ENCODE data around the gene EID2. TPM values are rescaled to one million over a fixed set of nuclear protein-coding genes. Genes with fewer than 3 reads are reported as not detected.

The EID2 gene
- total and polyA plus RNA-seq, 11 donors, result 7.1 to 16.5 (median 12.9) TPM

- Histone ChIP-seq H3K36me3 (no peaks in the 10 kb centered on the region), H3K4me3 (peak overlapping the region in 9 of 12 donors; percentile 72 to 98 (median 82)), H3K9me3 (no peaks in the 10 kb centered on the region), H3K4me1 (peaks cover 0 to 24% (median 18%) of the 10 kb centered on the region in 12 donors), H3K27ac (peak overlapping the region in 7 of 12 donors; percentile 92 to 97 (median 95)), H3K27me3 (no peaks in the 10 kb centered on the region)
- TF ChIP-seq CTCF (IDR thresholded peaks at IDR 0.05), result peak in 3 of 12 donors; percentile 12 to 23 (median 15)
- TF ChIP-seq POLR2A (IDR thresholded peaks at IDR 0.05), result no peak
- intact Hi-C loops (cut with DNase I), result loop anchor here in 3 of 10 donors (2.0 to 10.0 kb wide), 3 partner anchors 100 to 413 kb away; partner anchors contain the start of genes FBL (in 2 of the 3) and PAK4 (in 1 of the 3)
- DNase-seq (no peak), ATAC-seq (no peak)
- WGBS, 4 donors, result 4 to 9% (median 5%) methylated on average over 10 of the region's 10 CpGs
Observed at GRCh38 chr19:39540333-39540673, 342 bp upstream of the EID2 start.

DNA sequence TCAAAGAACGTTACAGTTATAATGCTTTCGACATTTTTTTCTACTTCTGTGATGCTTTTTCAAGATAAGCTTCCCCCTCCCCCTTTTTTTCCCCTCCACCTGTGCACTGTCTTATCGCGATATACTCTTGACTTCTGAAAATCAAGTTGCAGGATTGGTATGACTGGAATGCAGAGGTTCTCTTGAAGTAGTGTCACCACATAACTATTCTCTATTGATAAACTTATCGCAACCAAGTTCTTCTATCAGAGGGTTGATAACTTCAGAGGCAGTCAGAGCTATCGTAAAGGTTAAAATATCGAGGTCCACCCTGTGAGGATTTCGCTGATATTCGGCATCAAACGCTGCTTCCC lies 820 bp downstream of the EID2 start:
- Histone ChIP-seq H3K4me1 (peaks cover 0 to 24% (median 18%) of the 10 kb centered on the region in 12 donors), H3K36me3 (no peaks in the 10 kb centered on the region), H3K4me3 (peak overlapping the region; percentile 56 to 98 (median 81)), H3K9me3 (no peaks in the 10 kb centered on the region), H3K27me3 (no peaks in the 10 kb centered on the region), H3K27ac (peak overlapping the region; percentile 85 to 98 (median 94))
- WGBS, 4 donors, result 1 to 3% (median 2%) methylated on average over 10 of the region's 10 CpGs
- ATAC-seq (no peak), DNase-seq (peak in 1 of 5 donors; percentile 16)
- no peak for TF ChIP-seq CTCF (IDR thresholded peaks at IDR 0.05)
- TF ChIP-seq POLR2A (IDR thresholded peaks at IDR 0.05), result no peak
- intact Hi-C loops (cut with DNase I), result loop anchor here in 8 of 10 donors (10.0 kb wide), 6 partner anchors 64 to 414 kb away; partner anchors contain the start of genes PAK4 (in 4 of the 8), MED29 (in 2 of the 8), PAF1 (in 2 of the 8) and SUPT5H (in 2 of the 8)

GRCh38 chr19:39533791-39534190 lies 6.2 kb downstream of the EID2 start:
- Histone ChIP-seq H3K36me3 (no peaks in the 10 kb centered on the region), H3K9me3 (no peaks in the 10 kb centered on the region), H3K27me3 (no peaks in the 10 kb centered on the region), H3K27ac (no peak overlapping the region), H3K4me1 (peaks cover 0 to 32% (median 23%) of the 10 kb centered on the region in 12 donors), H3K4me3 (no peak overlapping the region)
- intact Hi-C loops (cut with DNase I), result loop anchor here (2.0 to 10.0 kb wide), 15 partner anchors 36 to 409 kb away; partner anchors contain the start of genes PAK4 (in 4 of the 10), MED29 (in 3 of the 10), PAF1 (in 3 of the 10) and SUPT5H (in 3 of the 10)
- 65 to 76% (median 66%) methylated on average over 3 of the region's 3 CpGs for WGBS, 4 donors
- no peak for DNase-seq
- TF ChIP-seq POLR2A (IDR thresholded peaks at IDR 0.05) (no peak), CTCF (IDR thresholded peaks at IDR 0.05) (no peak)
- ATAC-seq, result no peak

- no peak for DNase-seq
- H3K4me3 ChIP-seq, result peak overlapping the region in 11 of 12 donors; percentile 64 to 98 (median 81)
- ATAC-seq, result peak in 1 of 4 donors; percentile 4
- H3K36me3 ChIP-seq, result no peaks in the 10 kb centered on the region
- peaks cover 0 to 25% (median 16%) of the 10 kb centered on the region in 12 donors for H3K4me1 ChIP-seq
- intact Hi-C loops (cut with DNase I), result loop anchor here (2.0 to 10.0 kb wide), 15 partner anchors 36 to 408 kb away; partner anchors contain the start of genes PAK4 (in 4 of the 10), MED29 (in 3 of the 10), PAF1 (in 3 of the 10) and SUPT5H (in 3 of the 10)
- H3K27ac ChIP-seq, result peak overlapping the region in 5 of 12 donors; percentile 78 to 91 (median 88)
- WGBS, 4 donors, result 18 to 24% (median 21%) methylated on average over 12 of the region's 12 CpGs
- no peaks in the 10 kb centered on the region for H3K9me3 ChIP-seq
- no peaks in the 10 kb centered on the region for H3K27me3 ChIP-seq
- TF ChIP-seq CTCF (IDR thresholded peaks at IDR 0.05) (peak in 3 of 12 donors; percentile 4 to 29 (median 4)), POLR2A (IDR thresholded peaks at IDR 0.05) (no peak)
Observed at GRCh38 chr19:39533003-39533512, 6.9 kb downstream of the EID2 start.
